H1 (cell line): ENCODE results near the gene MYO5B. TPM values are rescaled to one million over a fixed set of nuclear protein-coding genes. Genes with fewer than 3 reads are reported as not detected.
A peak's percentile ranks its signal among the peaks of the same experiment; 100 is the strongest.

Experiments
- CTCF ChIA-PET: fragments of 300-600 bp; sonication (Branson Sonifier 250); formaldehyde crosslinking; loops from one replicate; lab custom pipeline; 2021; ENCODE audit not compliant: partially characterized antibody; lab: Charles Lee
- POLR2A ChIA-PET: fragments of 300-600 bp; sonication (Branson Sonifier 250); formaldehyde crosslinking; loops from one replicate; lab custom pipeline; 2021; ENCODE audit warnings: inconsistent platforms; ENCODE audit not compliant: partially characterized antibody; lab: Charles Lee
- DNase-seq, 2 experiments: peaks; one replicate each; pipeline versions ENCODE4 v3.0.0 to v3.0.0-alpha.2; 2010 to 2022; ENCODE audit warnings: low spot score in 2 of 2, low read depth in 1 of 2, mixed read lengths in 1 of 2
- FAIRE-seq: peaks from 2 replicates; lab custom pipeline; 2011; peaks lifted over from hg19 to GRCh38; lab: Jason Lieb, UNC
- H2AFZ ChIP-seq: 2 replicates; pipeline ENCODE4 v1.8.1; 2012; ENCODE audit warnings: low read length, inconsistent platforms
- H2AK5ac ChIP-seq: 2 replicates; pipeline ENCODE4 v1.6.1; 2013; ENCODE audit warnings: low read depth, low read length
- H2BK120ac ChIP-seq: replicated peaks from 2 replicates; pipeline ENCODE3; 2013; ENCODE audit warnings: low read depth, low read length, inconsistent platforms
- H2BK12ac ChIP-seq: 2 replicates; pipeline ENCODE4 v1.6.1; 2013; ENCODE audit warnings: low read depth, low read length
- H2BK15ac ChIP-seq: 2 replicates; pipeline ENCODE4 v1.6.1; 2013; ENCODE audit warnings: low read length
- H2BK20ac ChIP-seq: 2 replicates; pipeline ENCODE4 v1.6.1; 2013; ENCODE audit warnings: low read length
- H2BK5ac ChIP-seq: 2 replicates; pipeline ENCODE4 v1.6.1; 2013; ENCODE audit warnings: low read depth, low read length
- H3K14ac ChIP-seq: 2 replicates; pipeline ENCODE4 v1.6.1; 2013; ENCODE audit warnings: inconsistent platforms; ENCODE audit not compliant: insufficient read length
- H3K18ac ChIP-seq: 2 replicates; pipeline ENCODE4 v1.6.1; 2013; ENCODE audit warnings: low read length; ENCODE audit errors: extremely low read depth
- H3K23ac ChIP-seq: 2 replicates; pipeline ENCODE4 v1.6.1; 2013; ENCODE audit warnings: inconsistent platforms; ENCODE audit not compliant: insufficient read length
- H3K23me2 ChIP-seq: 2 replicates; pipeline ENCODE4 v1.6.1; 2013; ENCODE audit warnings: low read depth, low read length
- H3K27ac ChIP-seq: 2 replicates; pipeline ENCODE4 v1.6.1; 2011; ENCODE audit warnings: low read depth, low read length, inconsistent platforms
- H3K27me3 ChIP-seq, 4 experiments: replicated peaks in 1 of 4; 1 replicate in 1 of 4; 2 replicates in 3 of 4; pipeline versions ENCODE4 v1.6.1 to v1.8.1; 2011 to 2013; ENCODE audit warnings: low read length in 3 of 4, mild to moderate bottlenecking in 3 of 4, inconsistent platforms in 2 of 4, mixed read lengths in 2 of 4, moderate library complexity in 1 of 4; ENCODE audit not compliant: control insufficient read depth in 3 of 4, insufficient read depth in 3 of 4; ENCODE audit errors: extremely low read depth in 1 of 4
- H3K36me3 ChIP-seq, 4 experiments: 2 replicates each; pipeline versions ENCODE4 v1.6.1 to v1.8.1; 2011 to 2013; ENCODE audit warnings: mild to moderate bottlenecking in 4 of 4, low read length in 3 of 4, moderate library complexity in 2 of 4, control low read depth in 1 of 4, inconsistent platforms in 1 of 4; ENCODE audit not compliant: insufficient read depth in 4 of 4, control insufficient read depth in 2 of 4
- H3K4ac ChIP-seq: replicated peaks from 2 replicates; pipeline ENCODE3; 2013; ENCODE audit warnings: low read length, low read depth, mixed read lengths, inconsistent platforms; ENCODE audit not compliant: insufficient read length
- H3K4me1 ChIP-seq, 4 experiments: replicated peaks in 1 of 4; 1 replicate in 1 of 4; 2 replicates in 3 of 4; pipeline versions ENCODE4 v1.6.1 to v1.8.1; 2011 to 2013; ENCODE audit warnings: low read length in 3 of 4, inconsistent platforms in 2 of 4, mixed read lengths in 1 of 4; ENCODE audit not compliant: insufficient read depth in 4 of 4, control insufficient read depth in 3 of 4
- H3K4me2 ChIP-seq, 2 experiments: 2 replicates each; pipeline versions ENCODE4 v1.6.1 to v1.8.1; 2011 to 2013; ENCODE audit warnings: low read depth in 2 of 2, low read length in 2 of 2, control low read depth in 1 of 2, inconsistent platforms in 1 of 2, mild to moderate bottlenecking in 1 of 2; ENCODE audit not compliant: insufficient read depth in 1 of 2
- H3K4me3 ChIP-seq, 4 experiments: fragments of 200-600, 300-600 bp in 1 of 4; sonication (generic), shearing (Covaris generic), sonication (Bioruptor Twin) in 1 of 4; 2 replicates each; pipeline versions ENCODE4 v1.5.1 to v1.8.1; 2011 to 2016; ENCODE audit warnings: low read length in 4 of 4, low read depth in 3 of 4, control low read depth in 2 of 4, inconsistent platforms in 2 of 4, mild to moderate bottlenecking in 2 of 4, mixed read lengths in 1 of 4, moderate library complexity in 1 of 4; ENCODE audit not compliant: insufficient read depth in 2 of 4; ENCODE audit errors: extremely low read depth in 1 of 4
- H3K56ac ChIP-seq: replicated peaks from 2 replicates; pipeline ENCODE3; 2013; ENCODE audit warnings: low read depth, mild to moderate bottlenecking, mixed read lengths, low read length, inconsistent platforms; ENCODE audit not compliant: insufficient read length
- H3K79me1 ChIP-seq: 2 replicates; pipeline ENCODE4 v1.6.1; 2013; ENCODE audit warnings: low read depth, low read length, control low read depth
- H3K79me2 ChIP-seq, 2 experiments: 2 replicates each; pipeline versions ENCODE4 v1.6.1 to v1.8.1; 2012 to 2013; ENCODE audit warnings: low read length in 2 of 2, mild to moderate bottlenecking in 2 of 2, inconsistent platforms in 1 of 2; ENCODE audit not compliant: insufficient read depth in 2 of 2, control insufficient read depth in 1 of 2
- H3K9ac ChIP-seq, 4 experiments: replicated peaks in 1 of 4; 1 replicate in 1 of 4; 2 replicates in 3 of 4; pipeline versions ENCODE4 v1.6.1 to v1.8.1; 2011 to 2013; ENCODE audit warnings: low read depth in 3 of 4, low read length in 3 of 4, control low read depth in 2 of 4, mild to moderate bottlenecking in 2 of 4, moderate library complexity in 2 of 4, inconsistent platforms in 1 of 4; ENCODE audit errors: extremely low read depth in 1 of 4
- H3K9me3 ChIP-seq, 2 experiments: 2 replicates each; pipeline versions ENCODE4 v1.6.1 to v1.8.1; 2012 to 2013; ENCODE audit warnings: mild to moderate bottlenecking in 2 of 2, moderate library complexity in 2 of 2, control low read depth in 1 of 2, inconsistent platforms in 1 of 2, low read depth in 1 of 2, low read length in 1 of 2, mixed read lengths in 1 of 2; ENCODE audit not compliant: insufficient read depth in 2 of 2
- H4K20me1 ChIP-seq, 2 experiments: replicated peaks in 1 of 2; 2 replicates each; pipeline versions ENCODE3 to v1.8.1; 2011 to 2013; ENCODE audit warnings: inconsistent platforms in 2 of 2, low read length in 2 of 2, mild to moderate bottlenecking in 1 of 2; ENCODE audit not compliant: insufficient read depth in 2 of 2, control insufficient read depth in 1 of 2
- H4K5ac ChIP-seq: 2 replicates; pipeline ENCODE4 v1.6.1; 2013; ENCODE audit warnings: low read length, low read depth, mixed read lengths, inconsistent platforms; ENCODE audit not compliant: insufficient read length
- H4K8ac ChIP-seq: 2 replicates; pipeline ENCODE4 v1.8.0; 2013; ENCODE audit warnings: mild to moderate bottlenecking, moderate library complexity, low read length, inconsistent platforms; ENCODE audit not compliant: insufficient read depth; ENCODE audit errors: extremely low read depth
- H4K91ac ChIP-seq: replicated peaks from 2 replicates; pipeline ENCODE3; 2013; ENCODE audit warnings: low read length, mixed read lengths, inconsistent platforms; ENCODE audit not compliant: insufficient read length
- CBX8 ChIP-seq: fragments of 300-800, 300-1000 bp; sonication (generic); IDR thresholded peaks from 2 replicates; pipeline ENCODE4 v1.7.1; 2016; ENCODE audit warnings: low read depth, low read length, borderline replicate concordance
- EZH2 ChIP-seq: fragments of 200-600 bp; sonication (generic); IDR thresholded peaks from 2 replicates; pipeline ENCODE4 v1.7.1; 2012; ENCODE audit warnings: low read depth, mild to moderate bottlenecking, moderate library complexity, low read length, inconsistent platforms; ENCODE audit not compliant: severe bottlenecking
- HDAC2 ChIP-seq, 2 experiments: fragments of 300-600 bp in 1 of 2; sonication (generic) in 1 of 2; IDR thresholded peaks; 2 replicates each; pipeline ENCODE4 v1.6.1; 2011 to 2012; ENCODE audit warnings: low read depth in 2 of 2, low read length in 2 of 2, mild to moderate bottlenecking in 2 of 2, moderate library complexity in 2 of 2, borderline replicate concordance in 1 of 2, inconsistent platforms in 1 of 2
- HDAC6 ChIP-seq: IDR thresholded peaks from one replicate; pipeline ENCODE4 v1.7.1; 2012; ENCODE audit warnings: low read depth, mild to moderate bottlenecking, inconsistent platforms, low read length, moderate library complexity
- POU5F1 ChIP-seq: IDR thresholded peaks from 2 replicates; pipeline ENCODE4 v1.6.1; 2011; ENCODE audit warnings: low read depth, mild to moderate bottlenecking, low read length, moderate library complexity
- WGBS, 2 experiments: shearing (Covaris generic) in 1 of 2; methylation state at CpG; one replicate each; pipeline versions ENCODE4 v1.1.6 to v1.1.7; 2013 to 2015; ENCODE audit warnings: low lambda C conversion rate in 2 of 2, mixed read lengths in 2 of 2, inconsistent platforms in 1 of 2, low coverage in 1 of 2, missing lambda C conversion rate in 1 of 2; ENCODE audit not compliant: insufficient replicate concordance in 2 of 2, insufficient coverage in 1 of 2, insufficient read length in 1 of 2; ENCODE audit errors: extremely low coverage in 1 of 2, missing lambda C conversion rate in 1 of 2; 5-methylcytosine and 5-hydroxymethylcytosine counted together
- polyA plus RNA-seq, 7 experiments: library from polyadenylated mRNA; depleted of rRNA in 3 of 7; stranded (reverse) in 5 of 7; unstranded in 2 of 7; fragments of >200 nt in 5 of 7; fragments of 200-250 nt in 2 of 7; gene quantifications; 1 replicate in 5 of 7; 2 replicates in 1 of 7; 4 replicates in 1 of 7; pipeline versions ENCODE4 v1.2.1 to v1.2.3, GENCODE V29; 2011 to 2013; ENCODE audit warnings: missing spikeins in 2 of 7, mixed read lengths in 2 of 7
- total RNA-seq: library from RNA; stranded (reverse); fragmentation: NEBNext Ultra II Directional; extraction: Animal tissue kit (Norgen Biotek cat#: 25700); gene quantifications from 2 replicates; pipeline ENCODE4 v1.2.1, GENCODE V29; 2021

The MYO5B gene
- total and polyA plus RNA-seq, 2 of the 8 experiments (the other 6 are each of a cell fraction or from before 2014, with no cell fraction given): 6.4 to 7.7 TPM

DNA sequence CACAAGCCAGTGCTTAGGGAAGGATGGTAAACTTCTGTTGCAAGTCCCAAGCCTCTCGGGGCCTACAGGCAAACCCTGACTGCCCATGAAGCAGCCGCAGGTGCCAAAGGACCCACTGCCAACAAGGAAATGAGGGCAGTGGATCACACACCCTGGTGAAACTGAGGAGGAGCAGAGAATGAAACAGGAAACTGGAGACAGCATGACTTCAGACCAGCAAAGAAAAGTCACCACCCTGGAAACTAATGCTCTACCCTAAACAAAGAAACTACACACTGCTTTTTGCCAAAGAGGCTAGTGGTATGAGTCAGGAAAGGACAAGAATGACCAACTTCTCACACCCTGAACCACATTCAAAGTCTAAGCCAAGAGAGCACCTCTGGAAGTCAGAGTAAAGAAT is 97.2 kb downstream of the MYO5B start:
- Histone ChIP-seq H3K4me3 (no peak overlapping the region), H3K9ac (no peak overlapping the region), H4K8ac (no peak overlapping the region), H3K18ac (peak overlapping the region; percentile 24; the same call in 1 of the 2 replicates), H3K27me3 (no peaks in the 10 kb centered on the region), H3K23ac (no peak overlapping the region), H2AFZ (no peak overlapping the region), H4K5ac (no peak overlapping the region), H2BK120ac (no peak overlapping the region), H4K20me1 (no peaks in the 10 kb centered on the region), H4K91ac (no peak overlapping the region), H2BK20ac (no peak overlapping the region; the same call in 1 of the 2 replicates), H3K4me2 (no peak overlapping the region), H2AK5ac (no peak overlapping the region), H3K56ac (no peak overlapping the region), H2BK15ac (no peak overlapping the region; the same call in 1 of the 2 replicates), H2BK12ac (no peak overlapping the region), H3K27ac (no peak overlapping the region), H3K79me1 (no peaks in the 10 kb centered on the region), H3K9me3 (no peaks in the 10 kb centered on the region), H2BK5ac (0 out of 2 replicates have a peak overlapping the region, but pooled peaks have one; percentile 7), H3K14ac (no peak overlapping the region), H3K79me2 (no peaks in the 10 kb centered on the region), H3K4me1 (peaks cover 0 to 4% (median 1%) of the 10 kb centered on the region in 4 experiments; a peak in 1 of 7 replicates), H3K36me3 (no peaks in the 10 kb centered on the region), H3K4ac (no peak overlapping the region), H3K23me2 (0 out of 2 replicates have a peak, but pooled peaks cover 2% of the 10 kb centered on the region)
- CTCF ChIA-PET: no interaction called here
- 91% methylated on average over 2 of the region's 2 CpGs; no CpG with 5 or more reads in 1 of the 2 experiments for WGBS, 2 experiments
- TF ChIP-seq POU5F1 (no peak), CBX8 (no peak), HDAC2 (IDR thresholded peaks at IDR 0.05; ENCODE audit: borderline replicate concordance in 1 of 2, low read depth in 2 of 2, low read length in 2 of 2) (no peak), EZH2 (no peak), HDAC6 (no peak)
- POLR2A ChIA-PET: no interaction called here
- FAIRE-seq (no peak), DNase-seq (no peak)
